ENCODE measurements around the gene LEFTY2.
"Not testable (repeated sequence)": the region's sequence is repeated elsewhere in the genome, so short reads cannot be mapped to it uniquely, and the experiment has no call there.

The LEFTY2 gene

GRCh38 chr1:225899044-225899925, 41.7 kb downstream of the LEFTY2 start:
- no peak for DNase-seq

GRCh38 chr1:225897595-225898514, 43.2 kb downstream of the LEFTY2 start:
- DNase-seq: no peak

- no peak for DNase-seq
Observed at GRCh38 chr1:225896937-225897549, 44.0 kb downstream of the LEFTY2 start.

GRCh38 chr1:225896494-225896893, 44.5 kb downstream of the LEFTY2 start:
- DNase-seq: no peak

GRCh38 chr1:225892307-225892706, 48.7 kb downstream of the LEFTY2 start:
- DNase-seq: no peak

- no peak for DNase-seq
Observed at GRCh38 chr1:225891229-225891972, 49.6 kb downstream of the LEFTY2 start.

- no peak for DNase-seq
Observed at GRCh38 chr1:225890346-225891228, 50.4 kb downstream of the LEFTY2 start.

- no peak for DNase-seq
Observed at GRCh38 chr1:225889743-225890142, 51.3 kb downstream of the LEFTY2 start.

GRCh38 chr1:225888898-225889601, 52.0 kb downstream of the LEFTY2 start, which contains the start of gene LEFTY1:
Gene LEFTY1, minus strand, starts transcription at chr1:225889146. Its CDS starts 80 bp downstream, at chr1:225889066.
- DNase-seq: no peak

GRCh38 chr1:225888289-225888897, 52.6 kb downstream of the LEFTY2 start:
- no peak for DNase-seq

- not testable (repeated sequence) for DNase-seq
Observed at GRCh38 chr1:225887554-225888288, 53.3 kb downstream of the LEFTY2 start.

GRCh38 chr1:225887030-225887314, 54.0 kb downstream of the LEFTY2 start:
- DNase-seq: no peak
